EH (cell line): ENCODE measurements around the gene SLC48A1.

Experiments used
- DNase-seq: peaks from one replicate; pipeline ENCODE4 v3.0.0-alpha.2; 2015; ENCODE audit warnings: low read depth

The SLC48A1 gene

DNA sequence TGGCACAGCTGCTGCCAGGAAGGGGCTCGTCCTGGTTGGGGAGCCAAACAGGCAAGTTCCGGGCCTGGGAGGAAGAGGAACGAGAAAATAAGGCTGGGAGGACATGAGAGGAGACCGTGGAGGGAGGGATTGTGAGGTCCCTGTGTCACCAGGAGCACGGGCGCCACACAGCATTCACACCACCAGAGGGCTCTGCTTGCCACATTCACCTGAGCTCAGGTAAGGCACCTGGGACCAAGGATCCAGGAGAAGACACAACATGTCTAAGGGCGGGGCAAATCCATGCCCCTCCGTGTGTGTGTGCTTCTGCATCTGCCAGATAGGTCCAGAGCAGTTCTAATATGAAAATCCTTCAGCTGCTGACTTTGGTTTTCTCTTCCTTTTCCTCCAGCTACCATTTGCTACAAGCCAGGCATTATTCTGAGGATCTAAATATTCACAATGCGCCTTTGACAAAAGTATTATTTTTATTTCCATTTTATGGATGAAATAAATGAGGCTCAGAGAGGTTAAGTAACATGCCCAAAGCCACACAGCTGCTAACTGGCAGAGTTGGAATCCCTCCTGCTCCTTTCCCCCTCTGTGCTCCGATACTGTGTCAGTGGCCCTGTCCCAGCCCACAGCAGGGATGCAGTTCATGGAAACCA, 28.9 kb upstream of the SLC48A1 start:
- DNase-seq: no peak

DNA sequence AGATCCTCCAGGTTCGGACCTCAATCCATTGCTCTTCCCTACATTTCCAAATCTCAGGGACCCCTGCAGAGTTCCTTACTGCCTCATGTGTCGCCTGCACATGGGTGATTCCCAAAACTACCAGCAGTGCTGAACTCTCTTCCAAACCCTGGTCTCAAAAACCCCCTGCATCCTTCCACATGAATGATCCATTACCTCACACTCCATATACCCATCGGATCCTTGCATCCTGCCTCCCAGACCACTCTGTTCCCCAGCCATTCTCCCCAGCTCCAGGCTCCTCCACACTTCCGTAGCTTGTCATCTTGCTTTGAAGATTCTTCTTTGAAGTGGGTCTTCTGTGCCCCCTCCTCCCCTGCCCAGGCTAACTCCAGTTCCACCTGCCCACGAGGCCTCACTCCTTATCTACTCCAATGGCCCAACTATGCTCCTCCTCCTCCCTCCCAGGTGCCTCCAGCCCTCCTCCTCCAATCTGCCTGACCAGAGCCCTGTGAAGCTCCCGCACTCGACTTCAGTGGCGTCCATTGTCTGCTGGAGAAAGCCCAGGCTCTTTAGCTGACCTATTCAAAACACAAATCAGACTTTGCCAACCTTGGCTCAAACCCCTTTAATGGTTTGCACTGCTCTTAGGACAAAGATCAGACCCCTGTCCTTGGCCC, 28.1 kb upstream of the SLC48A1 start:
- no peak for DNase-seq

- no peak for DNase-seq
These were observed 27.5 kb upstream of the SLC48A1 start for GRCh38 chr12:47745485-47746041.

- no peak for DNase-seq
These were observed 27.0 kb upstream of the SLC48A1 start for GRCh38 chr12:47746073-47746472.

GRCh38 chr12:47746523-47746922, 26.5 kb upstream of the SLC48A1 start:
- DNase-seq: no peak

DNA sequence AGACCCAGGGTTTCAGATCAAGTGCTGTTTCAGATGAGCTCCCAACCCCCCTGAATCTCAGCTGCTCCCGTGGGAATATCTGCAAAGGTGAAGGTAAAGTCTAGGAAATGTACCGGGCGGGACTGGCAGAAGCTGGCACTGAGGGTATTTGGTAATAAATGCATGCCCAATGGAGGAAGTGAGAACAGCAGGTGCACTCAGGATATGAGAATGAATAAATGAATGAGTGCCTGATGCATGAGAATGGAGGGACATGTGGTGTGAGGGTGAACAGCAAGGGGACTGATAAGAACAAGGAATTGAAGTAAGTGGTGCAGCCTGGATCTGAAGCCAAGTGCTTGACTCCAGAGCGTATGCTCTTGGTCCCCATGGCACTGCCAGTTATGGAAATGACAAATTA, 25.9 kb upstream of the SLC48A1 start:
- DNase-seq: no peak

DNA sequence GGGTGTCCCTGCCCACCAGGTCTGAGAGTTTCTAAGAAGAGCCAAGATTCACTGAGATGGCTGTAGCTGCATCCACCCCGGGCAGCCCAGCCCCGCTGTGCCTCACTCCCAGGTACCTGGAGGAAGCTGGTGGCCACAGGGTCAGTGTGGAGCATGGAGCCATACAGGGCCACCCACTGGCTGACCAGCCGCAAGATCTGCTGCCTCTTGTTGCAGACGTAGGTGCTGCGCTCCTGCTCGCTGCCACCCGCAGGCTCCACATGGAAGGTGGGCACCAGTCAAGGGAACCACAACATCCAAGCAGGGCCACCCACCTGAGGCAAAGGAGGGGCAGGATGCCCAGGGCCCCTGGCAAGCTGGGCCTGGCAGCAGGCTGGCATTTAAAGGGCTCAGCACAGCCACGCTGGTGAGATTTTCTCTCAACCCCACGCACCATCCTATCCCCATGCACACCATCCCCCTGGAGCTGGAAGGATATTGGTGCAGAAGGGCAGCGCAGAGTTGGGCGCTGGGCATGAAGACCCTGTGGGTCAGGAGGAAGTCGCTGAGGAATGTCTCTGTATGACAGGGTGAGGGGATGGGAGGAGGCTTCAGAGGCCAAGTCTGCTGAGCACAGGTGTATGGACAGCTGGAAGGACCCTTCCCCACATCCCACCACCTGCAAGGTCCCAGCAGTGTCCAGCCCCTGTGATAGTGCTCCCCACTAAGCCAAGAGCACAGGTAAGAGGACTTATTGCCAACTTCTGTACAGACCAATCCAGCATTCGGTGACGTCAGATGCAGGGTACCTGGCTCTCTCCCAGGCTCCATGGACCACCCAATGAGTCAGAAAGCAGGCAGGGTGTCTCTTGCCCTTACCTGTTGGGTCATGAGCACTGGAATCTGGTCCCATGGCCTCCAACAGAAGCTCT, 25.2 kb upstream of the SLC48A1 start:
- no peak for DNase-seq

GRCh38 chr12:47748507-47748828, 24.6 kb upstream of the SLC48A1 start:
- no peak for DNase-seq

DNA sequence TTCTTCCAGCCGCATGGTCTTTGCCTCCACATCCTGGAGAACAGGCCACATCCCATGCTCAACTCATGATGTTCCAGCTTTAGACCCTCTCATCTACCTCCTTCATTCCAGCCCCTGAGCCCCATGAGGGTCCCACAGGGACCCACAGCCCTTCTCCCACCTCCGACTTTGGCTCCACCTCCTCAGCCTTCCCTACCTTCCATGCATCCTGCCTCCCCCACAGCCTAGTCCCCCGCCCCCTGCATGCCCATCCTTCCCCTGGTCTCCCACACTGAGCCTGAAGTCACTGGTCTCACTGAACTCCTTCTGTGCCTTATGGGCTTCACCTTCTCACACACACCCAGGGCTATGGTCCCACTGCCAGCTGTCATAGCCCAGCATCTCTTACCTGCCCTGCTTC, 24.1 kb upstream of the SLC48A1 start:
- DNase-seq: no peak

DNA sequence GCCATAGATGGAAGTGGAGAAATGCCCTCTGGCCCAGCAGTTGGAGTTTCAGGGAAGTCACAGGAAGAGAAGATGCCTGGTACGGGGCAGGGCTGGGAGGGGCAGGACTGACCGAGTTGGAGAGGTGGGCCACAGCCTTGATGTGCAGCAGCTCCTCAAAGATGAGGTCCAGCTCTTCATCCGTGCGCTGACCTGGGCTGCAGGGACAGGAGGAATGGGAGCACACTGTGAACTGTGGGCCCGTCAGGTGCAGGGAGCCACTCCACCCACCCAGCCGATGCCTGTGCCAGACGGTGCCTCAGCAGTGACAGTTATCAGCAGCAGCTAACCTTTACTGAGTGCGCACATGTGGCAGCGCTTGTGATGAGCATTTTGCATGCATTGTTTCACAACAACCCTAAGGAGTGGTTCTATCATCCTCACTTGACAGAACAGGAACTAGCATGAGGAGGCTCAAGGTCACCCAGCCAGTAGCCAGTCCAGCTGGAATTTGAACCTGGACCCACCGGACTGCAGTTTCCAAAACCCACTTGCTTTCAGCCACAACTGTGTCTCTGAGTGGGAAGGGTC, 22.7 kb upstream of the SLC48A1 start:
- DNase-seq: no peak

DNA sequence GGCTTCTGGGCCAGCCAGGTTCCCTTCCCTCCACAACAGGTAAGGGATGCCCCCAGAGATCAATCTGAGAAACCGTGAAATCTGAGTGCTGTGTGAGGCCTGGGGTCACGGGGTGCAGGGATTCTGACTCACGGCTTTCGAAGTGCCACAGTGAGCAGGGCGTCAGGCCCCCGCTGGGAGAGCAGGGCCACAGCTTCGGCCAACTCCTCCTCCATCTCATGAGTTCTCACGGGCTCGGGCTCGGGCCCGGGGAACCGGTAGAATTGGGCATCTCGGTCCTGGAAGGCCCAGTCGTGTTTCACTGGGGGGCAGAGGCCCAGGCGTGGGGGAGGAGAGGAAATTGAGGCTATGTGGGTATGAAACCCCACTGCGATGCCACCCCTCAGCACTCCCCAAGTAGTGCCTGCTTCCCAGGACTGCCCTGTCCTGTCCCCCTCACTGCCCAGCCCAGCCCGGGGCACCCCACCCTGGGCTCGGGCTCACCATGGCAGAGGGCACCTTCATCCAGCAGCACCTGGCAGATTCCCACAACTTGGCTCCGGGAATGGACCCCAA, 22.0 kb upstream of the SLC48A1 start:
- DNase-seq: no peak

DNA sequence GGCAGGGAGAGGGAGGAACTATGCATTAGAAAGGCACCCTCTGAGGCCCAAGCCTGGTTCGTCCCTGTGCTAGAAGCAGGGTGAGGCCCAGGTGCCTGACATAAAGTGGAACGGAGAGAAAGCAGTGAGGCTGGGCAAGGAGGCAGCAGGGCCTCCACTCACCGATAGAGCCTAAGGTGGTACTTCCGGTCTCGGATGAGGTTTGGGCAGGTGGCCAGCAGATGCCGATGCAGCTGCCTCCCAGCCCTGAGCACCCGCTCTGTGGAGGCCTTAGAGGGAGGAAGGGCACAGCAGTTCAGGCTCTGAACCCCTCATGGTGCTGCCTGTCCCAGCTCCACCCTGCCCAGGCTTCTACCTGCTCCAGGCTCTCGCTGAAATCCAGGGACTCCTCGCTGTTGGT, 21.5 kb upstream of the SLC48A1 start:
- DNase-seq: no peak

DNA sequence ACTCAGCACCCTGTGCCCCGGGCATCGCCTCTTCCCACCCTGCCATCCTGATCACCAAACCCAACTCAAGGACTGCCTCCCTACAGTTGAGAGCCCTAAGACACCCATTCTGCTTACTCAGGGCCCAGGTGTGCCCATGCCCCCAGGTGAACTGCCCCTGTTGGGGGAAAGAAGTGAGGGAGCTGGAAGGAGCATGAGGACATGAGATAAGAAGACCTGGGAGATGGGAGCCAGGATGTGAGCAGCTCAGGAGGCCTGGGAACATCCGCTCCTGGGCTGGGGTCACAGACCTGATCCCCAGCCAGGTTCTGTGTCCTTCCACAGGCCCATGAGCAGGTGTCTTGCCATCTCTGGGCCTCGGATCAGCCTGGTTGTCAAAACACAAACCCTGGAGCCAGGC, 20.9 kb upstream of the SLC48A1 start:
- DNase-seq: no peak

DNA sequence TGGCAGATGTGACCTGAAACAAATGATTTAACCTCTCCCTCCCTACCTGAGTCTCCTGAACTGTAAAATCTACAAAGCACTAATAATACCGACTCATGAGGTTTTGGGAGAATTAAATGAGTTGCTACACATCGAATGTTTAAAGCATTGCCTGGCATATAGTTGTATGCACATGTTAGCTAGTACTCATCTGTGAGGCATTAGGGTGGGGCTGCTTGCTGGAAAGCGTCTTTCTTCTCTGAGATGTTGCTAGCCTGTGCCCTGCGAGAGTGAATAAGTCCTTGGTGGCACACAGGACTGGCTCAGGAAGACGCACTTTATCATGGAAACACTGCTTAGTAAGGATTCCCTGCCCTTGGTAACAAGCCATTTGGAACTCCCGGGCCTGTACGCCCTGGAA, 20.5 kb upstream of the SLC48A1 start:
- DNase-seq: peak; percentile 73

DNA sequence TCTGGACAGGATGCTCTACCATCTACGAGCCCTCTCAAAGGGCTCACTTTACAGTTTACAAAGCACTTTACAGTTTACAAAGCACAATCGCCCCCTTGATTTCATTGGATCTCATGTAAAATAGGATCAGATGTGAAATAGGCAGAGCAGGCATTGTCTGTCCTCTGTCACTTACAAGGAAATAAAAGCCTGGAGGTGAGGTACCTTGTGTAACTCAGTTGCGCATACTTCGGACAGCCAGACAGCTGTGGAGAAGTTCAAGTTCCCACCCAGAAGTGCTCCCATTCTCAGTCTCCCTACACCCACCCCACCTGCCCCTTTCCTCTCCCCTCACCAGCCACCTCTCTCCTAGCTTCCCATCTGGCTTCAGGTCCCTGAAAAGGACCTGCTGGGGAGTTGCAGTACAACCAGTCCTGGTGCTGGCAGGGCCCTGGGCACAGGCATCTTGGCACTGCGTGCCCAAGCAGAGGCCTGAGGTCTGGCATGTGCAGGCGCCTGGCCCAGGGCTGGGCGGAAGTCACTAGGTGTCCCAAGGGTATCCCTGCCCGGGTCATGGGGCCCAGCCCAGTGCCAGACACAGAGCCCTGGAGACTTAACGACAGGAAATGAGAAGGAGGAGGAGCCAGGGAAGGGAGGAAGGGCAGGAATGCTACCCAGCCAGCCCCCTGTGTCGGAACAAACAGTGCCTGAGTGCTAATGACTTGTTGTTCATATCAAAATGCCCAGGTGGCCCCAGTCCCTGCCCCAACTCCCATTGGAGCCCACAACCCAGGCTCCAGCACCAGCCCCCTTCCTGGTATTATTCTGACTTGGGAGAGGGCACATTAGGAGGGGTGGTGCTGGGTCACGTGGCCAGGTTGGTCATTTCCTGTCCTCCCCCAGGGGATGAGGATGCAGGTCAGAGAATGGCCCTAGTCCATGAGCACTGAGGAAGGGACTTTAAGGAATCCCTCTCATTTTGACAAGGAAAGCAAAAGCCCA, 19.7 kb upstream of the SLC48A1 start:
- DNase-seq: peak; percentile 55

- peak; percentile 47 for DNase-seq
These were observed 18.9 kb upstream of the SLC48A1 start for GRCh38 chr12:47754126-47754525.

GRCh38 chr12:47754881-47755280, 18.2 kb upstream of the SLC48A1 start:
- DNase-seq: no peak

GRCh38 chr12:47755655-47756562, 17.1 kb upstream of the SLC48A1 start:
- no peak for DNase-seq

GRCh38 chr12:47757364-47757839, 15.6 kb upstream of the SLC48A1 start:
- no peak for DNase-seq
